SIG-M5 treated with dmso at 0.1 percent for 504 hours (cell line): ENCODE measurements around the gene WNT10A.

Experiments
- DNase-seq: peaks from one replicate; lab custom pipeline; 2025; ENCODE audit not compliant: unreplicated experiment; lab: John Stamatoyannopoulos, UW

Gene WNT10A

GRCh38 chr2:218876562-218877219, 4.0 kb upstream of the WNT10A start:
- DNase-seq, result peak; percentile 69

- DNase-seq, result no peak
Measured at GRCh38 chr2:218877331-218877730, 3.3 kb upstream of the WNT10A start.

GRCh38 chr2:218877891-218878290, 2.8 kb upstream of the WNT10A start:
- DNase-seq, result no peak

- DNase-seq, result no peak
Measured at GRCh38 chr2:218878486-218878885, 2.2 kb upstream of the WNT10A start.

- DNase-seq, result no peak
Measured at GRCh38 chr2:218878926-218879761, 1.5 kb upstream of the WNT10A start.

GRCh38 chr2:218879776-218880101, 913 bp upstream of the WNT10A start:
- no peak for DNase-seq

- DNase-seq, result no peak
Measured at GRCh38 chr2:218880859-218881594, 375 bp downstream of the WNT10A start.

- DNase-seq, result no peak
Measured at GRCh38 chr2:218881744-218882460, 1.2 kb downstream of the WNT10A start.

- no peak for DNase-seq
Measured at GRCh38 chr2:218882461-218882816, 1.8 kb downstream of the WNT10A start.

GRCh38 chr2:218882866-218883366, 2.3 kb downstream of the WNT10A start:
- DNase-seq, result no peak

- no peak for DNase-seq
Measured at GRCh38 chr2:218883491-218884490, 3.1 kb downstream of the WNT10A start.

- no peak for DNase-seq
Measured at GRCh38 chr2:218884519-218884918, 3.9 kb downstream of the WNT10A start.

- DNase-seq, result no peak
Measured at GRCh38 chr2:218885981-218886947, 5.6 kb downstream of the WNT10A start.

GRCh38 chr2:218887079-218887478, 6.4 kb downstream of the WNT10A start:
- DNase-seq, result no peak

GRCh38 chr2:218888341-218888740, 7.7 kb downstream of the WNT10A start:
- DNase-seq, result no peak

GRCh38 chr2:218889937-218890336, 9.3 kb downstream of the WNT10A start:
- DNase-seq, result no peak

- DNase-seq, result no peak
Measured at GRCh38 chr2:218890369-218890768, 9.7 kb downstream of the WNT10A start.

GRCh38 chr2:218891275-218892135, 10.9 kb downstream of the WNT10A start:
- no peak for DNase-seq
